LNCAP (cell line): ENCODE measurements around the gene MYO7A.
A peak's percentile ranks its signal among the peaks of the same experiment; 100 is the strongest.

Experiments
- TF ChIP-seq, protein P1 (sequence below): fragments of 450-650 bp; IDR thresholded peaks from 2 replicates; pipeline ENCODE4 v1.5.1; 2017; ENCODE audit warnings: mild to moderate bottlenecking

Gene MYO7A

DNA sequence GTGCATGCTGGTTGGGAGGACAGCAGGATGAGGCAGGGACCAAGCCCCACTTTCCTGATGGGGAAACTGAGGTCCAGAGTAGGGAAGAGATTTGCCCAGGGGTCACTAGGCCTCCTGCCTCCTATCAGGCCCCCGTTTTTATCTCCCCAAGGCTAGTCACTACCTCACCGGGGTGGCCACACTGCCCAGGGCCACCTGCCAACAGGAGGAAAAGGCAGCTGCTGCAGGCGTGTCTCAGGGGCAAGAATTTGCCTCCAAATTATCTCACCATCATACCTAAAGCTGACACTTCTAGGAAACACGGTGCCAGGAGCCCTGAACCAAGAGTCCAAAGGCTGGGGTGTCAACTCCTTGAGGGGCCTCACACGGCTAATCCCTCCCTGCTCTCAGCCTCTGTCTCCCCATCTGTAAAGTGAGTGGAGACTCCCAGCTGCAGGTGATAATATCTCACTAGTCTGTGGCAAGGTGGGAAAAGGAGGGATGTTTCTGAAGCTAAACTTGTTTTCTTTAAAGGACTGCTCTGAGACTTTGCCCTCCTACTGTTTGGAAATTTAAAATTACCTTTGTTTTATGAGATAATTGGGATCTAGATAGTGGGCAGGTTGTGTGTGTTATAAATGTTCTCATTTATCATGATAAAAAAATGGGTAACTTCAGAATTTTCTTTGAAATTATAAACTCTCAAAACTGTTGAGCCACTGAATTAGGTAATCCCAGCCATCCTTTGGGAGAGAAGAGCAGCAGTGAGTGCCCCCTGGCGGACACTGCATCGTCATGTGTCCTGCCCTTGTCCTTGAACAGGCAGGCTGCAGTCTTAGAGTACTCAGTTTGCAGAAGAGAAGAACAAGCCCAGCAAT lies 60.0 kb downstream of the MYO7A start:
- TF ChIP-seq, protein P1, sequence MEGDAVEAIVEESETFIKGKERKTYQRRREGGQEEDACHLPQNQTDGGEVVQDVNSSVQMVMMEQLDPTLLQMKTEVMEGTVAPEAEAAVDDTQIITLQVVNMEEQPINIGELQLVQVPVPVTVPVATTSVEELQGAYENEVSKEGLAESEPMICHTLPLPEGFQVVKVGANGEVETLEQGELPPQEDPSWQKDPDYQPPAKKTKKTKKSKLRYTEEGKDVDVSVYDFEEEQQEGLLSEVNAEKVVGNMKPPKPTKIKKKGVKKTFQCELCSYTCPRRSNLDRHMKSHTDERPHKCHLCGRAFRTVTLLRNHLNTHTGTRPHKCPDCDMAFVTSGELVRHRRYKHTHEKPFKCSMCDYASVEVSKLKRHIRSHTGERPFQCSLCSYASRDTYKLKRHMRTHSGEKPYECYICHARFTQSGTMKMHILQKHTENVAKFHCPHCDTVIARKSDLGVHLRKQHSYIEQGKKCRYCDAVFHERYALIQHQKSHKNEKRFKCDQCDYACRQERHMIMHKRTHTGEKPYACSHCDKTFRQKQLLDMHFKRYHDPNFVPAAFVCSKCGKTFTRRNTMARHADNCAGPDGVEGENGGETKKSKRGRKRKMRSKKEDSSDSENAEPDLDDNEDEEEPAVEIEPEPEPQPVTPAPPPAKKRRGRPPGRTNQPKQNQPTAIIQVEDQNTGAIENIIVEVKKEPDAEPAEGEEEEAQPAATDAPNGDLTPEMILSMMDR: peak; percentile 95

DNA sequence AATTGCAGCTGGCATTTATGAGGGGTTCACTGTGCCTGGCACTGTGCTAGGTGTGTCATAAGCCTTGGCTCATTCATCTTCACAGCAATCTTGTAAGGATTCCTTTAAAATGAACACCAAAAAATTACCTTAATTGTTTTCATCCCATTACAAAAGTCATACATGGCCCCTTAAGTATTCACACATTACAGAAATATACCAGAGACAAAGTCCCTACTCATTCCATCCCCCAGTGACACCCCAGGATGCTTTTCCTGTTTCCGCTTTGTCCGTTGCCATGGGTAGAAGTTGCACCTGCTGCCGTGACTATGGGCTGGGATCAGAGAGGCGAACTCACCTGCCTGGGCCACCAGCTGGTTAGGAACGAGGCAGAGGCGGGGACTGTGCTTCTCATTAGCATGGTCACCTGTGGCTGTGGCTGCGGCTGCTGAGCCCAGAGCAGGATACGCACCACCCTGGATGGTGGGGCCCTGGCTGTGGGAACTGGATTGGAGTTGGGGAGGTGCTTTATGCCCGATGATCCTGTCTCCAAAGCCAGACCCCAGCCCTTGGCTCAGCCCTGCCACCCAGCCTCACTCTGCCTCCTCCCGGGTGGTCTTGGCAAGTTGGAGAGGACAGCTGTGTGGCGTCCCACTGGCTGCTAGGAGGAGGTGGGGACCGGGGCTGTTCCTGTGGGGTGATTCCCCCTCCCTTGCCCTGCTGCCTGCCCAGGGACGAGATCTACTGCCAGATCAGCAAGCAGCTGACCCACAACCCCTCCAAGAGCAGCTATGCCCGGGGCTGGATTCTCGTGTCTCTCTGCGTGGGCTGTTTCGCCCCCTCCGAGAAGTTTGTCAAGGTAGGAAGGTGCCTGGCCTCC lies 60.8 kb downstream of the MYO7A start:
- TF ChIP-seq, protein P1: peak; percentile 36

DNA sequence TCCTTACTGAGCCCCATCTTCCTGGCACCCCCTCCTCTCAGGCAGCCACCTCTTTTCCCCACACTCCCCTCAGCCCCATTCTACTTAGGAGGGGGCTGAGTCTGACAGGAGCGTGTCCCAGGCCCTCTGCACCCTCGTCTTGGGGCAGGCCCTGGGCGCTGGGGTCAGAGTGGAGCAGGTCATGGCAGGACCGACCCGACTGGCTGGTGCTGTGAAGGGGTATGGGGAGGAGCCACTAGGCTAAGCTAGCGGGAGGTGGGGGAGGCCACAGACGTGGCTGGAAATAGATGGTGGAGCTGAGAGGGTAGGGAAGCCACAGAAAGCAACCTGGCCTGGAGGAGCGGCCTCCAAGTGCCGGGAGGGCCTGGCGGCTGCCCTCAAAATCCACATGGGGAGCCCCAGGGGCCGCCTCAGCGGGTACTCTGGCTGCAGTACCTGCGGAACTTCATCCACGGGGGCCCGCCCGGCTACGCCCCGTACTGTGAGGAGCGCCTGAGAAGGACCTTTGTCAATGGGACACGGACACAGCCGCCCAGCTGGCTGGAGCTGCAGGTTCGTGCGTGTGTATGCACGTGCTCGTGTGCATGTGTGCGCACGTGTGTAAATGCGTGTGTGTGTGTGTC lies 61.7 kb downstream of the MYO7A start:
- TF ChIP-seq, protein P1: no peak

DNA sequence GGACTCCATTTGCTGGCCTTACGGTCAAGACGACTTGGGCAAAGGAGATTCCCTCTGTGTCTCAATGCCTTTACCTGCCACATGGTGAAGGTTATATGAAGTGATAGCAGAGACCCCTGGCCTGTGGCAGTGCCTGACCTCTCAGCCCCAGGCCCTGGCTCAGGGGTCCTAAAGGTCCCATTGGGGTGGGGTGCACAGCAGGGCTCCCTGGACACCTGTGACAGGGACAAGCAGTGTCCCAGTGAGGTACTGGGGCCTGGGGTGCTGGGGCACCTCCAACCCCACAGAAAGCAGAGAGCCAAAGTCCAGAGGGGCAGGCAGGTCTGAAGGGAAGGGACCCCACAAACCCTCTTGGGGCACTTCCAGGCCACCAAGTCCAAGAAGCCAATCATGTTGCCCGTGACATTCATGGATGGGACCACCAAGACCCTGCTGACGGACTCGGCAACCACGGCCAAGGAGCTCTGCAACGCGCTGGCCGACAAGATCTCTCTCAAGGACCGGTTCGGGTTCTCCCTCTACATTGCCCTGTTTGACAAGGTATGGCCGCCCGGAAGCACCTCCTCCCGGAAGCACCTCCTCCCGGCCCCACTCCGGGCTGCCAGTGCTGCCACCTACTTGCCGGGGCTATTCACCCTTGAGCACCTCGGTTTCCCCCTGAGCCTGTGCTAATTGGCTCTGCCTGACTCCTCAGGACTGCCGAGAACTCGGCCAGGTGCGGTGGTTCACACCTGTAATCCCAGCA lies 62.5 kb downstream of the MYO7A start:
- TF ChIP-seq, protein P1: no peak

DNA sequence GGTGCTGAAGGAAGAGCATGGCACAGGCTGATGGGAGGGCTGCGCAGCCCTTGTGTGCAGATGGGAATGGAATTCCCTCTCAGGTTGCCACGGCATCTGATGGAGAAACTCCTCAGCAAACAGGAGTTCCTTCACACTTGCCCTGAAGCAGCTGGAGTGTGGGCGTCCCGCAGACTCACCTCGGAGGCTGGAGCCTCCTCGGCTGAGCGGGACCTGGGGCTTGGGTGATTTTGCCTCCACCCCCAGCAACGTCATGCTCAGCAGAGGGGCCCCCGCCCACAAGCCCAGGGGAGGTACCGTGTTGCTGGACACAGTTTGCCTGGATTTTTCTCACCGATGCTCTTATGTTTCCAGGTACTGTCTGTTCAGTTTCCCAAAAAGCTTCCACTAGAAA lies 63.4 kb downstream of the MYO7A start:
- TF ChIP-seq, protein P1: no peak

DNA sequence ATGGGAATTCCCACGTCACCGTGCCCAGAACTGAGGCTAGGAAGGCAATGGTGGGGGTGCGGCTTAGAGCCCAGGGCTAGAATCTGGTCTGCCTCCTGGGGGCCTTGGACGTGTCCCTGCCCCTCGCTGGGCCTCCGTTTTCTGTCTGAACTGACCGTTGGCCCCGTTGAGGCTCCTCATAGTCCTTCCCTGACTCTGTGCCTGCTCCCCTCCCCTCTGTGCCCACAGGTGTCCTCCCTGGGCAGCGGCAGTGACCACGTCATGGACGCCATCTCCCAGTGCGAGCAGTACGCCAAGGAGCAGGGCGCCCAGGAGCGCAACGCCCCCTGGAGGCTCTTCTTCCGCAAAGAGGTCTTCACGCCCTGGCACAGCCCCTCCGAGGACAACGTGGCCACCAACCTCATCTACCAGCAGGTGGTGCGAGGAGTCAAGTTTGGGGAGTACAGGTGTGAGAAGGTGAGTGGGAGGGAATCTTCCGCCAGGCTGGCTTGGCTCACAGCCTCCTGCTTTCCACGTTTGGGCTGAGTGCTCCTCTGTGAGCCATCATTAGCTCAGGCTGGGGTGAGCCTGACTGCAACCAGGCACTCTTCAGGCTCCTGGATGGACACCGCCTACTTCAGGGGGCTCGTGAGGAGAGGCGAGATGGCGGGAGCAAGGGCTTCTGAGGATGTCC lies 63.9 kb downstream of the MYO7A start:
- TF ChIP-seq, protein P1: peak; percentile 91
